ENCODE data around the gene BTNL3. TPM values are rescaled to one million over a fixed set of nuclear protein-coding genes. Genes with fewer than 3 reads are reported as not detected.
A peak's percentile ranks its signal among the peaks of the same experiment; 100 is the strongest.

Gene BTNL3
- total RNA-seq, 1 donor from 2014 or later, result not detected

- DNase-seq, result no peak
Measured at GRCh38 chr5:181047921-181048320, 59.3 kb downstream of the BTNL3 start.

GRCh38 chr5:181050016-181050415 lies 61.4 kb downstream of the BTNL3 start:
- no peak for DNase-seq

GRCh38 chr5:181051841-181052671 lies 63.4 kb downstream of the BTNL3 start:
- no peak for DNase-seq

GRCh38 chr5:181052672-181053487 lies 64.2 kb downstream of the BTNL3 start:
- peak; percentile 10 for DNase-seq

GRCh38 chr5:181053488-181054121 lies 65.0 kb downstream of the BTNL3 start:
- no peak for DNase-seq

- DNase-seq, result no peak
Measured at GRCh38 chr5:181054138-181054537, 65.5 kb downstream of the BTNL3 start.

- DNase-seq, result no peak
Measured at GRCh38 chr5:181054871-181055459, 66.3 kb downstream of the BTNL3 start.

Other genes starting within 250 kb of the BTNL3 start
- not detected in 2 replicates for gene OR2Y1, start 248.8 kb upstream of the BTNL3 start, total RNA-seq
- 124 and 164 TPM in 2 replicates for gene MGAT1, start 186.0 kb upstream of the BTNL3 start, total RNA-seq
- gene ZFP62, start 127.6 kb upstream of the BTNL3 start, total RNA-seq, result 21.5 and 23.1 TPM in 2 replicates
- gene BTNL8, start 89.7 kb upstream of the BTNL3 start, total RNA-seq, result 0.17 and 0.19 TPM in 2 replicates
- gene BTNL9, start 51.4 kb downstream of the BTNL3 start, total RNA-seq, result 0.05 and 0.17 TPM in 2 replicates
- not detected in 2 replicates for gene OR2V1, start 142.3 kb downstream of the BTNL3 start, total RNA-seq
- gene OR2V2, start 158.7 kb downstream of the BTNL3 start, total RNA-seq, result not detected in 2 replicates
- 2.7 and 5.2 TPM in 2 replicates for gene TRIM7, start 216.3 kb downstream of the BTNL3 start, total RNA-seq
- 9.0 and 9.2 TPM in 2 replicates for gene TRIM41, start 234.4 kb downstream of the BTNL3 start, total RNA-seq

Data from dermis blood vessel endothelial cell (primary cell).